ENCODE data around the gene TPSD1.

The TPSD1 gene

DNA sequence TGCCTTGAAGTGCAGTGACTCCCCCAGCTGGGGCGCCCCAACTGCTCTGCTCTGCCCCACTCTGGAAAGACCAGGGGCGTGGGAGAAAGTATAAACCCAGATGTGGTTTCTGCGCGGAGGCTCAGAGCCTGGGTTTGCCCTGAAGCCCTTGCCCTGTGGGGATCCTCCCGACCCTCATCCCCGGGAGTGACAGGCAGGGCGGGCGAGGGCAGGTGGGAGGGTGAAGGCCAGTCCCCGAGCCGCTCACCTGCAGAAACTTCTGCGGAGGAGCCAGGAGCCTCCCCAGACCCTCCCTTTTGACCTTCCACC, 3.8 kb downstream of the TPSD1 start:
- Histone ChIP-seq H3K9ac (no peak overlapping the region), H3K27ac (no peak overlapping the region), H3K4me3 (IDR thresholded peaks at IDR 0.05; ENCODE audit: insufficient read depth, low read depth, low read length) (no peak overlapping the region), H3K79me2 (ENCODE audit: insufficient read depth, low read depth) (no peaks in the 10 kb centered on the region), H3K36me3 (ENCODE audit: insufficient read depth) (no peaks in the 10 kb centered on the region), H3K4me1 (ENCODE audit: low read depth, poor library complexity, severe bottlenecking) (peaks cover 9% of the 10 kb centered on the region), H4K20me1 (ENCODE audit: insufficient read depth) (no peaks in the 10 kb centered on the region), H3K27me3 (ENCODE audit: insufficient read depth, low read depth) (peaks cover 83% of the 10 kb centered on the region), H3K4me2 (no peak overlapping the region), H2AFZ (ENCODE audit: low read depth) (no peak overlapping the region)
- TF ChIP-seq, protein P1, sequence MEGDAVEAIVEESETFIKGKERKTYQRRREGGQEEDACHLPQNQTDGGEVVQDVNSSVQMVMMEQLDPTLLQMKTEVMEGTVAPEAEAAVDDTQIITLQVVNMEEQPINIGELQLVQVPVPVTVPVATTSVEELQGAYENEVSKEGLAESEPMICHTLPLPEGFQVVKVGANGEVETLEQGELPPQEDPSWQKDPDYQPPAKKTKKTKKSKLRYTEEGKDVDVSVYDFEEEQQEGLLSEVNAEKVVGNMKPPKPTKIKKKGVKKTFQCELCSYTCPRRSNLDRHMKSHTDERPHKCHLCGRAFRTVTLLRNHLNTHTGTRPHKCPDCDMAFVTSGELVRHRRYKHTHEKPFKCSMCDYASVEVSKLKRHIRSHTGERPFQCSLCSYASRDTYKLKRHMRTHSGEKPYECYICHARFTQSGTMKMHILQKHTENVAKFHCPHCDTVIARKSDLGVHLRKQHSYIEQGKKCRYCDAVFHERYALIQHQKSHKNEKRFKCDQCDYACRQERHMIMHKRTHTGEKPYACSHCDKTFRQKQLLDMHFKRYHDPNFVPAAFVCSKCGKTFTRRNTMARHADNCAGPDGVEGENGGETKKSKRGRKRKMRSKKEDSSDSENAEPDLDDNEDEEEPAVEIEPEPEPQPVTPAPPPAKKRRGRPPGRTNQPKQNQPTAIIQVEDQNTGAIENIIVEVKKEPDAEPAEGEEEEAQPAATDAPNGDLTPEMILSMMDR (conservative IDR thresholded peaks at IDR 0.05; ENCODE audit: low read depth, low read length), result no peak

DNA sequence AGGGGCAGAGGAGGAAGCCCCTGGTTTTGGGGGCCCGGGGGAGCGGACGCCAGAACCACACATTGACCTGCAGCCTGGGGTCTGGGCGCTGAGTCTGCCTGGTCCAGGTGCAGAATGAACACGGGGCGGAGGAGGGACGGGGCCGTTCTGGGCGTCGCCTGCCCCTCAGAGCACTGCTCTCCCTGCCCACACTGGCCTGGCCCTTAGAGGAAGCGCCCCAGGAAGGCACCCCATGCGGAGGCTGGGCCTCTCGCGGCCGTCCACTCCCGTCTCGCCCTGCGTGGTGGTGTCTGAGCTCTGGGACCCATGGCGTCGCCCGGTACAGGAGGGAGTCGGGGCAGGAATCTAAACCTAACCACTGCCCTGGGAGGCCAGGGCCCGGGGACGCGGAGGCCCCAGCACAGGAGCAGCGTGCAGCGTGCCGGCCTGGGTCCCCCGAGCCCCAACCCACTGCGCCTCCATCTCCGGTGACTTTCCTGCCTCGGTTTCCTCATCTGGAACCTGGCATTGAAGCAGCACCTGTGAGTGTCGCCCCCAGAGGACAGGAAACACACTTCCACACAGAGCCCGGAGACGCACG, 4.3 kb downstream of the TPSD1 start:
- no peaks in the 10 kb centered on the region for H3K36me3 ChIP-seq (ENCODE audit: insufficient read depth)
- no peak overlapping the region for H3K4me3 ChIP-seq (IDR thresholded peaks at IDR 0.05; ENCODE audit: insufficient read depth, low read depth, low read length)
- H3K79me2 ChIP-seq (ENCODE audit: insufficient read depth, low read depth), result no peaks in the 10 kb centered on the region
- no peaks in the 10 kb centered on the region for H4K20me1 ChIP-seq (ENCODE audit: insufficient read depth)
- peaks cover 9% of the 10 kb centered on the region for H3K4me1 ChIP-seq (ENCODE audit: low read depth, poor library complexity, severe bottlenecking)
- H3K9ac ChIP-seq, result no peak overlapping the region
- no peak overlapping the region for H3K27ac ChIP-seq
- H3K27me3 ChIP-seq (ENCODE audit: insufficient read depth, low read depth), result peaks cover 84% of the 10 kb centered on the region
- TF ChIP-seq, protein P1 (conservative IDR thresholded peaks at IDR 0.05; ENCODE audit: low read depth, low read length), result no peak
- H3K4me2 ChIP-seq, result no peak overlapping the region
- no peak overlapping the region for H2AFZ ChIP-seq (ENCODE audit: low read depth)

DNA sequence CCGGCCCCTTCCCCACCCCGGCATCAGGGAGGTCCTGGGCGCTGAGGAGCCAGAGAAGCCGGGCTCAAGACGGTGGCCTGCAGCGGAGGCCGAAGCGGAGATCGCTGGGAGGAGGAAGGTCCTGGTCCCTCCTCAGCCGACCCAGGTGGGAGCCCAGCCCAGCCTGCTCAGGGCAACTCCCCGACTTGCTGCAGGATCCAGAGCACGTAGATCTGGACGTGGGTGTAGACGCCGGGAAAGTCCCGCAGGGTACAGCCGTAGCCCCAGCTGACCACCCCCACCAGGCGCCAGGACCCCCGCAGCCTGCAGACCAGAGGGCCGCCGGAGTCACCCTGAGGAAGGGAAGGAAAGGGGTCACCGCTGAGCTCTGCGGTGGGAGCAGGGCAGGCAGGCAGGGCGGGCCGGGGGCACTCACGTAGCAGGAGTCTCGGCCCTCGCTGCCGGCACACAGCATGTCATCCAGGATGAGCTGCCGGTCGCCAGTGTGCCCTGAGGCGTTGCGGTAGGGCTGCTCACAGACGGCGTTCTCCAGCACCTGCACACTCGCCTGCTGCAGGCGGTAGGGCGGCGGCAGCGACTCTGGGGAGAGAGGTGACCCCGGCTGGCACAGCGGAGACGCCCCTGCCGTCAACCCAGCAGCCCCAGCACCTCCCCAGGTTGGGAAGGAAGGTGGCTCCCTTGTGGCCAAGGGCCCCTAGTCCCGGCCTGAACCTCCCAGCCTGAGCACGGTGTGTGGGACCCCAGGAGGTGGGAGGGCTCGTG, 5.4 kb downstream of the TPSD1 start:
- H3K79me2 ChIP-seq (ENCODE audit: insufficient read depth, low read depth), result no peaks in the 10 kb centered on the region
- no peak overlapping the region for H3K9ac ChIP-seq
- TF ChIP-seq, protein P1 (conservative IDR thresholded peaks at IDR 0.05; ENCODE audit: low read depth, low read length), result no peak
- no peak overlapping the region for H3K27ac ChIP-seq
- no peak overlapping the region for H3K4me2 ChIP-seq
- H3K27me3 ChIP-seq (ENCODE audit: insufficient read depth, low read depth), result peaks cover 89% of the 10 kb centered on the region
- no peak overlapping the region for H3K4me3 ChIP-seq (IDR thresholded peaks at IDR 0.05; ENCODE audit: insufficient read depth, low read depth, low read length)
- peaks cover 9% of the 10 kb centered on the region for H3K4me1 ChIP-seq (ENCODE audit: low read depth, poor library complexity, severe bottlenecking)
- no peak overlapping the region for H2AFZ ChIP-seq (ENCODE audit: low read depth)
- H3K36me3 ChIP-seq (ENCODE audit: insufficient read depth), result no peaks in the 10 kb centered on the region
- no peaks in the 10 kb centered on the region for H4K20me1 ChIP-seq (ENCODE audit: insufficient read depth)

DNA sequence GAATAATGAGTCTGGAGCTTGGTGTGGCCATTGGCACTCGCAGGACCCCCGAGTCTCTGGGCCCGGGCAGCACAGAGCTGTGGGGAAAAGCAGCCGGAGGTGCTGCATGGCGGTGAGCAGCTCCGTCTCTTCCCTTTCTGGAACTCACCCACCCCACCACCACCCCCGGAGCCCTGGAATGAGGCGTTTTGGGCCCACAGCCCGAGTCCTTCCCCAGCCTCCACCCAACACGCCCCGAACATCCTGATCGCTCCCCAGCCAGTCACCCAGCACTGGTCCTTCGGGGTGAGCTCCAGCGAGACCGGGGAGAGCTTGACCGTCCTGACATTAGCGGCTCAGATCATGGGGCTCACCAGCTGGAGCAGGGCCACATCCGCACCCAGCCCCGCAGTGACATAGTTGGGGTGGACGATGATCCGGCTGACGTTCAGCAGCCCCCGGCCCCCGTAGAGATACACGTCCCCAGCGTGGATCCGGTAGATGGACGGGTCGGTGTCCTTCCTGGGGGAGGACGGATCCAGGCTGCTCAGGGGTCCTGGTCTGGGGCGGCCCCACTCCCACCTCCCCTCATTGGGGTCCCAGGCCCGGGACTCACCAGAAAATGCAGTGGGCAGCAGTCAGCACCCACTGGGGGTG, 6.5 kb downstream of the TPSD1 start:
- Histone ChIP-seq H3K4me2 (no peak overlapping the region), H3K27me3 (ENCODE audit: insufficient read depth, low read depth) (peaks cover 89% of the 10 kb centered on the region), H3K9ac (no peak overlapping the region), H3K27ac (no peak overlapping the region), H4K20me1 (ENCODE audit: insufficient read depth) (no peaks in the 10 kb centered on the region), H3K79me2 (ENCODE audit: insufficient read depth, low read depth) (no peaks in the 10 kb centered on the region), H3K4me1 (ENCODE audit: low read depth, poor library complexity, severe bottlenecking) (peaks cover 9% of the 10 kb centered on the region), H3K4me3 (IDR thresholded peaks at IDR 0.05; ENCODE audit: insufficient read depth, low read depth, low read length) (no peak overlapping the region), H2AFZ (ENCODE audit: low read depth) (no peak overlapping the region), H3K36me3 (ENCODE audit: insufficient read depth) (no peaks in the 10 kb centered on the region)
- TF ChIP-seq, protein P1 (conservative IDR thresholded peaks at IDR 0.05; ENCODE audit: low read depth, low read length), result no peak

Data from KMS-11 (cell line).